Activated B cell treated with CpG ODN at 0.5 μM for 24 hours (primary cell): ENCODE results near the gene NHLRC2. TPM values are rescaled to one million over a fixed set of nuclear protein-coding genes. Genes with fewer than 3 reads are reported as not detected.
"Not testable (repeated sequence)": the region's sequence is repeated elsewhere in the genome, so short reads cannot be mapped to it uniquely, and the experiment has no call there.

ENCODE experiments used
- ATAC-seq: fragments of 200-7000 bp; cut with Tn5 transposase; one replicate; pipeline ENCODE4 v1.10.0; 2021; ENCODE audit warnings: low read depth, mild to moderate bottlenecking, moderate library complexity
- CTCF ChIA-PET: fragments of 350-600 bp; sonication (Branson Sonifier 250); formaldehyde crosslinking; loops from one replicate; lab custom pipeline; 2021; ENCODE audit warnings: antibody characterized with exemption; lab: Charles Lee
- POLR2A ChIA-PET: fragments of 350-600 bp; sonication (Branson Sonifier 250); formaldehyde crosslinking; loops from one replicate; lab custom pipeline; 2021; ENCODE audit warnings: antibody characterized with exemption; lab: Charles Lee
- DNase-seq: peaks from one replicate; pipeline ENCODE4 v3.0.0; 2022
- H3K27ac Mint-ChIP-seq: one replicate; pipeline ENCODE4 v1.8.0; 2020; ENCODE audit warnings: mixed read lengths
- H3K27me3 Mint-ChIP-seq: one replicate; pipeline ENCODE4 v1.8.0; 2021; ENCODE audit warnings: mixed read lengths
- H3K36me3 Mint-ChIP-seq: one replicate; pipeline ENCODE4 v1.8.0; 2021; ENCODE audit warnings: low read depth, mixed read lengths
- H3K4me1 Mint-ChIP-seq: one replicate; pipeline ENCODE4 v1.8.0; 2021; ENCODE audit warnings: mixed read lengths
- H3K4me3 Mint-ChIP-seq: one replicate; pipeline ENCODE4 v1.8.0; 2020; ENCODE audit warnings: mild to moderate bottlenecking, mixed read lengths
- H3K9me3 Mint-ChIP-seq: one replicate; pipeline ENCODE4 v1.8.0; 2020; ENCODE audit warnings: mixed read lengths
- intact Hi-C: fragments of 100-400 bp; cut with micrococcal nuclease; formaldehyde crosslinking; loops from one replicate; pipeline ENCODE4 v1.15.1; 2024
- total RNA-seq: library from RNA; stranded (reverse); gene quantifications from 2 replicates; pipeline ENCODE4 v1.2.3, GENCODE V29; 2022
- TF ChIP-seq, protein P1 (sequence below): fragments of 200-600 bp; IDR thresholded peaks from one replicate; pipeline ENCODE4 v1.8.0; 2022; ENCODE audit warnings: antibody characterized with exemption, mild to moderate bottlenecking

NHLRC2 gene
- total RNA-seq, 1 donor from 2014 or later = 43.9 TPM

DNA sequence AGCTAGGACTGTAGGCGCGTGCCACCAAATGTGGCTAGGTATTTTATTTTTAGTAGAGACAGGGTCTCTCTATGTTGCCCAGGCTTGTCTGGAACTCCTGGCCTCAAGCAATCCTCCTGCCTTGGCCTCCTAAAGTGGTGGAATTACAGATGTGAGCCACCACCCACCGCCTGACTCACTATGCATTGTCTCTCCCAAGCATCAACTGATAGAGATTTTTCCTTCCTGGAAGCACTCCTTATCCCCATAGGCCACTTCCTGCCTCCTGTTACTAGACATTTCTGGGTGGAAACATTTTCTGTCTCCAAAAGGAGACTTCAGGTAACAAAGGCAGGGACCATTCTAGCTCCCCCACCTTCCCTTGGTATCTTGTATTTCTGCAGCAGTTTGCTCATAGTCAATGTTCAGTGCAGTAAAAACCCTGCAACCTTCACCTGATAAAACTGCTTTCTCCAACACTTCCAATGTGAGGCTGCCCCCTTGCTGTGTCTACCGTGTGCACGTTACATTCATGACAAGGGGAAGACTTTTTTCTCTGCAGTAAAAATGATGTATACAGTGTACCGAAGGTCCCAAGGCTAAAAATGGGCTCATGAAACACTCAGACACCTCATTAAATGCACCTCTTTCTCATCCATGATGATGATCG is 84.9 kb downstream of the NHLRC2 start:
- ChIA-PET CTCF (no interaction called here), POLR2A (no interaction called here)
- TF ChIP-seq, protein P1, sequence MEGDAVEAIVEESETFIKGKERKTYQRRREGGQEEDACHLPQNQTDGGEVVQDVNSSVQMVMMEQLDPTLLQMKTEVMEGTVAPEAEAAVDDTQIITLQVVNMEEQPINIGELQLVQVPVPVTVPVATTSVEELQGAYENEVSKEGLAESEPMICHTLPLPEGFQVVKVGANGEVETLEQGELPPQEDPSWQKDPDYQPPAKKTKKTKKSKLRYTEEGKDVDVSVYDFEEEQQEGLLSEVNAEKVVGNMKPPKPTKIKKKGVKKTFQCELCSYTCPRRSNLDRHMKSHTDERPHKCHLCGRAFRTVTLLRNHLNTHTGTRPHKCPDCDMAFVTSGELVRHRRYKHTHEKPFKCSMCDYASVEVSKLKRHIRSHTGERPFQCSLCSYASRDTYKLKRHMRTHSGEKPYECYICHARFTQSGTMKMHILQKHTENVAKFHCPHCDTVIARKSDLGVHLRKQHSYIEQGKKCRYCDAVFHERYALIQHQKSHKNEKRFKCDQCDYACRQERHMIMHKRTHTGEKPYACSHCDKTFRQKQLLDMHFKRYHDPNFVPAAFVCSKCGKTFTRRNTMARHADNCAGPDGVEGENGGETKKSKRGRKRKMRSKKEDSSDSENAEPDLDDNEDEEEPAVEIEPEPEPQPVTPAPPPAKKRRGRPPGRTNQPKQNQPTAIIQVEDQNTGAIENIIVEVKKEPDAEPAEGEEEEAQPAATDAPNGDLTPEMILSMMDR = no peak
- no peak for DNase-seq
- Mint-ChIP-seq H3K27me3 (peaks cover 20% of the 10 kb centered on the region), H3K27ac (no peak overlapping the region), H3K4me3 (no peak overlapping the region), H3K4me1 (no peaks in the 10 kb centered on the region), H3K9me3 (peaks cover 2% of the 10 kb centered on the region), H3K36me3 (no peaks in the 10 kb centered on the region)
- intact Hi-C loops = no loop called here
- no peak for ATAC-seq

DNA sequence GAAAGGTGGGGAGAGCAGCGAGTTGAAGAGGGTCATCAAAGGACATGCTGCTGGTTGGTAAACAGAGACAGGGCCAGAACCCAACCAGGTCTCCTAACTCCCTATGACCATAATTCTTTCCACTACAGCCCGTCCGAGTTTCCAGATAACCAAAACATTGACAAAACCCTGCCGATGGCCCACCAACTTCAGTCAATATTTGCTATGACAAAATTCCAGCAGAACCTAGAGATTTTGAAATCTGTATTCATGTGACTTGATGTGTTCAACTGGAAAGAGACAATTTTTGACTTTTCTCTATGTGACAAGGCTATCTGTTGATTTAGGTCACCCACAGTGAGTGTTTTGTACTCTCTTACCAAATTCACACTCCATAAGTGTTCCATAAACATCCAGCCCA is 86.7 kb downstream of the NHLRC2 start:
- Mint-ChIP-seq H3K27me3 (peaks cover 20% of the 10 kb centered on the region), H3K9me3 (peaks cover 2% of the 10 kb centered on the region), H3K27ac (no peak overlapping the region), H3K4me1 (no peaks in the 10 kb centered on the region), H3K4me3 (no peak overlapping the region), H3K36me3 (no peaks in the 10 kb centered on the region)
- ChIA-PET CTCF (no interaction called here), POLR2A (no interaction called here)
- intact Hi-C loops = no loop called here
- ATAC-seq (no peak), DNase-seq (no peak)
- TF ChIP-seq, protein P1 = no peak

- intact Hi-C loops, DNase-seq, H3K27ac Mint-ChIP-seq, ATAC-seq, CTCF ChIA-PET, H3K36me3 Mint-ChIP-seq, POLR2A ChIA-PET, H3K4me3 Mint-ChIP-seq, H3K9me3 Mint-ChIP-seq, H3K4me1 Mint-ChIP-seq: not testable (repeated sequence)
- peaks cover 15% of the 10 kb centered on the region for H3K27me3 Mint-ChIP-seq
Measured at GRCh38 chr10:113943196-113943595, 88.7 kb downstream of the NHLRC2 start.

DNA sequence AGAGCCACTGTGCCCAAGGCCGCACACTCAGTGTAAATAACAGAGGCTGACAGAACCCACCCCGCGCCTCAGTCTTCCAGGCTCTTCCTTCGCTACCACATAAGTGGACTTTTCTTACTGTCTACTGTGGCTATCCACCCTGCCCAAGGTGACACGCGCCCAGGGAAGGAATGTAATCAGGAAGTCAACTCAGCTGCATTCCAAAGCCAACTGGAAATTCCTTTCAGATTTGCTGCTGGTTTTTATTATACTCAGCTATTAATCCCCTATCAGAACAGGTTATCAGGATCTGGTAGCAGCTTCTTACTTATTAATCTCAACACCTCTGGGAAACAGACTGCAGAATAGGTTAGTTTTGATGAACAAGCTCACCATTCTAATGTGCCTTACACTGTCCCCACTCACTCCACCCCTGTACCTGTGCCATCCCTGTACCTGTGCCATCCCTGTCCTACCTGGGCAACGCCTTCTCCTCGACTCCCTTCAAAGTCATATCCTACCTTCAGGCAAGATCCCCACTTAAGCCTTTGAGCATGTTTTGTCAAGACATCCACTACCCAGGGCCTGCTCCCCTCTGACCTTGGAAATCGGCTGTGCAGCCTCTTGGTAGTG is 90.7 kb downstream of the NHLRC2 start:
- ATAC-seq (no peak), DNase-seq (no peak)
- no peaks in the 10 kb centered on the region for H3K4me1 Mint-ChIP-seq
- peaks cover 2% of the 10 kb centered on the region for H3K9me3 Mint-ChIP-seq
- no peaks in the 10 kb centered on the region for H3K36me3 Mint-ChIP-seq
- ChIA-PET POLR2A (no interaction called here), CTCF (no interaction called here)
- peaks cover 3% of the 10 kb centered on the region for H3K27me3 Mint-ChIP-seq
- H3K27ac Mint-ChIP-seq = no peak overlapping the region
- no peak overlapping the region for H3K4me3 Mint-ChIP-seq
- intact Hi-C loops = no loop called here
- TF ChIP-seq, protein P1 = no peak

DNA sequence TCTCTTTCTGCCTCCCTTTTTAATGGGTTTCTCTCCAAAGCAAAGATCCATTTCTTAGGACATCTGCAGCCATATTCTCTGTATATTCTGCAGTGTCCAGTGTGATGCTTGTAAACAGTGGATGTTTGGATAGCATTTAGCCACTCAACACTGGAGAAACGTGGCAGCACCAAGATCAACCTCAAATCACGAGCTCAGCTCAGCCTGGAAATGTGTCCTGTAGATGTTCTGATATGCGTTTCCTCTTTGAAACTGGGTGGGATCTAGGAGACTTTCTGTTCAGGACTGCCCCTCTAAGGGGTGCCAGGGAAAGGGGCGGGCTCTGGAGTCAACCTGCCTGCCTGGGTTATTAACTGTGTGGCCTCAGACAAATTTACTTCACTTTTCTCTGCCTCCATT is 91.2 kb downstream of the NHLRC2 start:
- Mint-ChIP-seq H3K4me3 (no peak overlapping the region), H3K36me3 (no peaks in the 10 kb centered on the region), H3K9me3 (peaks cover 2% of the 10 kb centered on the region), H3K27me3 (peaks cover 3% of the 10 kb centered on the region), H3K27ac (no peak overlapping the region), H3K4me1 (no peaks in the 10 kb centered on the region)
- TF ChIP-seq, protein P1 = no peak
- ChIA-PET POLR2A (no interaction called here), CTCF (no interaction called here)
- DNase-seq = no peak
- intact Hi-C loops = no loop called here
- ATAC-seq = no peak
